Vagina (tissue), 2 donors: ENCODE data around the gene TSPEAR. TPM values are rescaled to one million over a fixed set of nuclear protein-coding genes. Genes with fewer than 3 reads are reported as not detected.

Experiments
- DNase-seq, 2 donors: peaks; one replicate each; pipeline ENCODE4 v3.0.0-alpha.2; 2017; ENCODE audit errors: extremely low spot score in 2 of 2
- H3K27ac ChIP-seq: fragments of 200-600 bp; sonication (generic); one replicate; pipeline ENCODE4 v1.5.1; 2019
- H3K27me3 ChIP-seq: fragments of 200-600 bp; sonication (generic); one replicate; pipeline ENCODE4 v1.5.1; 2019
- H3K36me3 ChIP-seq, 2 donors: fragments of 200-600 bp; sonication (generic); one replicate each; pipeline ENCODE4 v1.5.1; 2017 to 2019
- H3K4me1 ChIP-seq: fragments of 200-600 bp; sonication (generic); one replicate; pipeline ENCODE4 v1.5.1; 2019
- H3K4me3 ChIP-seq, 2 donors: fragments of 200-600 bp; sonication (generic); 1 replicate in 1 of 2; 2 replicates in 1 of 2; pipeline ENCODE4 v1.5.1; 2016 to 2019
- H3K9me3 ChIP-seq: fragments of 200-600 bp; sonication (generic); one replicate; pipeline ENCODE4 v1.5.1; 2019
- POLR2A ChIP-seq, 2 donors: fragments of 450-650 bp; IDR thresholded peaks; one replicate each; pipeline ENCODE4 v1.6.1; 2017; ENCODE audit warnings: antibody characterized with exemption in 2 of 2, mild to moderate bottlenecking in 2 of 2, moderate library complexity in 2 of 2
- POLR2AphosphoS5 ChIP-seq, 2 donors: sonication (generic); formaldehyde crosslinking; IDR thresholded peaks; one replicate each; pipeline ENCODE4 v1.9.0; 2017; ENCODE audit warnings: antibody characterized with exemption in 2 of 2, mild to moderate bottlenecking in 2 of 2, low read depth in 1 of 2; ENCODE audit not compliant: insufficient read depth in 1 of 2
- intact Hi-C: fragments of 100-400 bp; cut with DNase I; formaldehyde crosslinking; loops from one replicate; pipeline ENCODE4 v1.15.1; 2023
- total RNA-seq: library from RNA; depleted of rRNA; stranded (reverse); fragments of >200 nt; gene quantifications from one replicate; pipeline ENCODE4 v1.2.3, GENCODE V29; 2016
- TF ChIP-seq, protein P1 (sequence below), 3 experiments: fragments of 450-650 bp in 2 of 3; fragments of 200-600 bp in 1 of 3; sonication (generic) in 1 of 3; IDR thresholded peaks; one replicate each; pipeline ENCODE4 v1.5.1; 2017 to 2019; ENCODE audit warnings: antibody characterized with exemption in 3 of 3, mild to moderate bottlenecking in 2 of 3, moderate library complexity in 2 of 3

Gene TSPEAR
- total RNA-seq, 1 donor from 2014 or later = not detected

DNA sequence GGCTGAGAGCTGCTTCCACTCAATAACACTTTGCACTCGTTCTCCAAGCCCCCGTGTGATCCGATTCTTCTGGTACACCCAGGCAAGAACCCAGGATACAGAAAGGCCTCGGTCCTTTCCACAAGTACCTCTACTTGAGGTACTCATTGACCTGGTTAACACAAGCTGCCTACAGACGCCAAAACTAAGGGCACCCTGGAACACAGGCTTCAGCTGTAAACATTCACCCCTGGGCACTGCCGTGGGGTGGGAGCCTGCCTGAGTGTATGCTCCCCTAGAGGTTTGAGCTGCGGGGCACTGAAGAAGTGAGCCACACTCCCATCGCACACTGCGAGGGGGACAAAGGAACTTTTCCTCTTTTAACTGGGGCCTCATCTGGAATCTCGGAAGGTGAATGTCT is 225.6 kb downstream of the TSPEAR start:
- intact Hi-C loops = no loop called here
- no peak for TF ChIP-seq POLR2AphosphoS5 (IDR thresholded peaks at IDR 0.05; ENCODE audit: insufficient read depth in 1 of 2, low read depth in 1 of 2)
- TF ChIP-seq POLR2A (IDR thresholded peaks at IDR 0.05) = no peak
- TF ChIP-seq, protein P1, sequence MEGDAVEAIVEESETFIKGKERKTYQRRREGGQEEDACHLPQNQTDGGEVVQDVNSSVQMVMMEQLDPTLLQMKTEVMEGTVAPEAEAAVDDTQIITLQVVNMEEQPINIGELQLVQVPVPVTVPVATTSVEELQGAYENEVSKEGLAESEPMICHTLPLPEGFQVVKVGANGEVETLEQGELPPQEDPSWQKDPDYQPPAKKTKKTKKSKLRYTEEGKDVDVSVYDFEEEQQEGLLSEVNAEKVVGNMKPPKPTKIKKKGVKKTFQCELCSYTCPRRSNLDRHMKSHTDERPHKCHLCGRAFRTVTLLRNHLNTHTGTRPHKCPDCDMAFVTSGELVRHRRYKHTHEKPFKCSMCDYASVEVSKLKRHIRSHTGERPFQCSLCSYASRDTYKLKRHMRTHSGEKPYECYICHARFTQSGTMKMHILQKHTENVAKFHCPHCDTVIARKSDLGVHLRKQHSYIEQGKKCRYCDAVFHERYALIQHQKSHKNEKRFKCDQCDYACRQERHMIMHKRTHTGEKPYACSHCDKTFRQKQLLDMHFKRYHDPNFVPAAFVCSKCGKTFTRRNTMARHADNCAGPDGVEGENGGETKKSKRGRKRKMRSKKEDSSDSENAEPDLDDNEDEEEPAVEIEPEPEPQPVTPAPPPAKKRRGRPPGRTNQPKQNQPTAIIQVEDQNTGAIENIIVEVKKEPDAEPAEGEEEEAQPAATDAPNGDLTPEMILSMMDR (IDR thresholded peaks at IDR 0.05) = no peak
- Histone ChIP-seq H3K27me3 (no peaks in the 10 kb centered on the region), H3K27ac (no peak overlapping the region), H3K4me1 (no peaks in the 10 kb centered on the region), H3K36me3 (no peaks in the 10 kb centered on the region), H3K4me3 (peak overlapping the region in 1 of 2 donors; percentile 22), H3K9me3 (no peaks in the 10 kb centered on the region)
- no peak for DNase-seq

- no peaks in the 10 kb centered on the region for H3K4me1 ChIP-seq
- peak overlapping the region in 1 of 2 donors; percentile 22 for H3K4me3 ChIP-seq
- no peaks in the 10 kb centered on the region for H3K36me3 ChIP-seq
- H3K27ac ChIP-seq = no peak overlapping the region
- intact Hi-C loops = no loop called here
- H3K9me3 ChIP-seq = no peaks in the 10 kb centered on the region
- TF ChIP-seq, protein P1 (IDR thresholded peaks at IDR 0.05) = no peak
- TF ChIP-seq POLR2AphosphoS5 (IDR thresholded peaks at IDR 0.05; ENCODE audit: insufficient read depth in 1 of 2, low read depth in 1 of 2) (no peak), POLR2A (IDR thresholded peaks at IDR 0.05) (no peak)
- no peaks in the 10 kb centered on the region for H3K27me3 ChIP-seq
- no peak for DNase-seq
Observed at GRCh38 chr21:44485254-44485793, 226.0 kb downstream of the TSPEAR start.

DNA sequence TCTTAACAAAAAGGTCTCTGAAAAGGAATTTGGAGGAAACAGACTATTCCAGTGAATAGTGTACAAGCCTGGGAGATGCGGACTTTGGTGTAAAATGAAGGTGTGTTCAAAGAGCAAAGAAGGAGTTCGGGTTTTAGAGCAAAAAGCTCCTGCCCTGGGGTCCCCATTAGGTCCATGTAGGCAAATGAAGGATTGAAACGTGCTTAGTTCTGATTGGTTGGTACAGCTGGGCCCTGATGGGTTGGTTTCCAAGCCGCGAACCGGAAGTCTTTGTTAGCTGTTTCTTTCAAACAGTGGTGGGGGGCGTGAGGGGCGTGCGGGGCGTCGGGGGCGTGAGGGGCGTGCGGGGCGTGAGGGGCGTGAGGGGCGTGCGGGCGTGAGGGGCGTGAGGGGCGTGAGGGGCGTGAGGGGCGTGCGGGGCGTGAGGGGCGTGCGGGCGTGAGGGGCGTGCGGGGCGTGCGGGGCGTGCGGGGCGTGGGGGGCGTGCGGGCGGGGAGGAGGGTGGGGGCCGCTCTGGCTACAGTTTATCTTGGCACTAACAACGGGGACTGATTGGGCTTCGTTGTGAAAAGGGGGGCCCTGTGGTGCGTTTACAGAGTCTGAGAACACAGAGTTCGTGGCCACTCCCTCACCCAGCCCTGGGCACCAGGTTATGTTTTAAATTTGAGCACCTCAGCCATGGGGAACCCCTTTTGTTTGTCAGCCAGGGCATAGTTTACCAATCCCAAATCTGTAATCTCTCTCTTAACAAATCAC is 226.7 kb downstream of the TSPEAR start:
- Histone ChIP-seq H3K36me3 (no peaks in the 10 kb centered on the region), H3K27ac (no peak overlapping the region), H3K4me3 (no peak overlapping the region), H3K27me3 (no peaks in the 10 kb centered on the region), H3K4me1 (no peaks in the 10 kb centered on the region), H3K9me3 (no peaks in the 10 kb centered on the region)
- no peak for DNase-seq
- TF ChIP-seq POLR2AphosphoS5 (IDR thresholded peaks at IDR 0.05; ENCODE audit: insufficient read depth in 1 of 2, low read depth in 1 of 2) = no peak
- TF ChIP-seq POLR2A (IDR thresholded peaks at IDR 0.05) = no peak
- TF ChIP-seq, protein P1 (IDR thresholded peaks at IDR 0.05) = no peak
- intact Hi-C loops = no loop called here

DNA sequence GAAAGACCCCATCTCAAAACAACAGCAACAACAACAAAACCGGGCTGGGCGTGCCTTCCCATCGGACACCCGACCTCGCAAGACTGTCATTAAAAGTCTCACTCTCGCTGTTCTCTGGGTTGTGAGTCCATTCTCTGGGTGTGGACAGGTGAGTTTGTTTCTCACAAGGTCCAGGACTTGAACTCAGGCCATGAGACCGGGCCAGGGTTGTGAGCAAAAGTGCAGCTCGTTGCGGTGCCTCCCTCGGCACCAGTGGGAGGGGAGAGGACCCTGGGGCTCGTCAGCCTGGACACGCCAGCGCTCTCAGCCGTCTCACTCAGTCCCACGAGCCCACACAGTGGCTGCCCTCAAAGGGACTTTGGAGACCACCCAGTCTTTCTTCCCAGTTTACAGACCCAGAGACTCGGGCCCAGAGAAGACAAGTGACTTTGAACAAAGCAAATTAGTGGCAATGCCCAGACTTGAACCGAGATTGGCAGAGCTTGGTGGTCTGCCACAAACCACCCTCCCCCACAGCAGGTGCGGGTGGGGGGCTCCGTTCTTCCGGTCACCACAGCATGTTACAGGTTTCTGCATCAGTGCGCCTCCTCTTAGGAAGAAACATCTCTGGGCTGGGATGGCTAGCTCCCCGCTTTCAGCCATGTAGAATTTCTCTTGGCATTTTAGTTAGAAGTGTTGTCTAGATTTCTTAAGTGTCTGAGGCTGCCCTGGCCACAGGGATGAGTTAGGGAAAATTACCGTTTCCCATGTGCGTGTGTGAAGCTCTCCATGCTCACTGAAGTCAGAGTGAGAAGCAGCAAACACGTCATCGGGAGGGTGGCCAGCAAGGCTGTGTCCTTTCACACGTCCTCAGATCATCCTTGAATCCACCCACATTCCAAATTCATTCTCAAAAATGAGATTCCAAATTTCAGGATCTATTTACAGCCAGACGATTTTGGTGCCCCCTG is 227.8 kb downstream of the TSPEAR start:
- H3K27me3 ChIP-seq = no peaks in the 10 kb centered on the region
- no peak overlapping the region for H3K4me3 ChIP-seq
- H3K27ac ChIP-seq = no peak overlapping the region
- intact Hi-C loops = no loop called here
- TF ChIP-seq, protein P1 (IDR thresholded peaks at IDR 0.05) = no peak
- no peak for TF ChIP-seq POLR2AphosphoS5 (IDR thresholded peaks at IDR 0.05; ENCODE audit: insufficient read depth in 1 of 2, low read depth in 1 of 2)
- no peaks in the 10 kb centered on the region for H3K36me3 ChIP-seq
- no peaks in the 10 kb centered on the region for H3K9me3 ChIP-seq
- no peak for DNase-seq
- H3K4me1 ChIP-seq = no peaks in the 10 kb centered on the region
